NCI-H1105 treated with DMSO at 0.1 percent for 48 hours (cell line): ENCODE data around the gene BPIFB4.
"Not testable (repeated sequence)": the region's sequence is repeated elsewhere in the genome, so short reads cannot be mapped to it uniquely, and the experiment has no call there.

Source experiments
- DNase-seq: peaks from one replicate; lab custom pipeline; 2025; lab: John Stamatoyannopoulos, UW

BPIFB4 gene

DNA sequence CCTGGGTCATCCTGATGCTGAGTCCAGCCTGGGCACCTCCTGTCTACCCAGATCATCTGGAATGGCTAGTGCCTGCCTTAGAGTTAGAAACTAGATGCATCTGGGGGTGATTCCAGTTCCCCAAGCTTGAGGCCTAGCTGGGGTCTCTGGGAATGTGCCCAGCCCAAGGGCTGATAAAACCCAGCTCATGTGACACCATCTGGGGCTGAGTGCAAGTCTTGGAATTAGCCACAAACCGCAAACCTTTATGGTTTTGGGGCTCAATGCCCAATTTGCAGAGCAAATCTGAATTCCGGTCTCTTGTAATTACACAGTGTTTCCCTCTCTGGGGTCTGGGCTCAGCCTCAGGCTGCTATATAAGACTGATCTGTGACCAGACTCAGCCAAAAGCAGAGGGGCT, at the start of gene BPIFB4:
Gene BPIFB4 (plus strand): TSS at position 385 of the 400 bp plus-strand sequence. CDS start 1,884 bp downstream, outside the sequence.
- no peak for DNase-seq

DNA sequence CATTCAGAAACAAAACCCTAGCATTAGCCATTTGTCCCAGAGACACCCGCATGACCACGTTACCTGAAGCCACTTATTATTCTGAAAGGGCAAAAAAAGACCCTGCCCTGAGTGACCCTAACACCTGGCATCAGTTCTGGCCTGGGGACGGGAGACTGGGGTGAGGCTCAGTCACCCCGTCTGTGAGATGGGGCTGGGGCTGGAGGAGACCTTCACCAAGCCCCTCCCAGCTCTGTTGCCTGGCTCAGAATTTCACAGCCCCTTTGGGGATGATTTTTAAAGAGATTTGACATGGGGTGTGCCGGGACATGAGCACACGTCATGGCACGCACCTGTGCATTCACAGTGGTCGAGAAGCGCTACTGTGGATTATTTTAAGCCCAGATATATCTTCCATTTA, 49.4 kb upstream of the BPIFB4 start:
- no peak for DNase-seq

DNA sequence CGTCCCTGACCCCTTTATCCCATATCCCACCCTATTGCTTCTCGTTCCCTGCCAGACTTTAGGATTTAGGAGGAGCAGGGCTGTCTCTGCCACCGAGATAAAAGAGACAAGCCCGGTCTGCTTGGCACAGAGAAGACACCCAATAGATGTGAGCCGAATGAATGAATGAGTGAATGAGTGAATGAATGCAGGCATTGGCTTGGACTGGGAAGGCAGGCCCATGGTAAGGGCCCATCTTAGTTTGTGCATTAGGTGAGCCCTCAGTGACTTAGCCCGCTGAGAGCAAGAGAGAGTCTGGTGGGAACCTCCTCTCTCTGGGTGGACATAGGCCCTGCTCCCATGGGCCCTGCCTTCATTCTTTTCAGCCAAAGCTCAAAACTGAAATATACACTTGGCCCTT, 48.9 kb upstream of the BPIFB4 start:
- DNase-seq, result no peak

DNA sequence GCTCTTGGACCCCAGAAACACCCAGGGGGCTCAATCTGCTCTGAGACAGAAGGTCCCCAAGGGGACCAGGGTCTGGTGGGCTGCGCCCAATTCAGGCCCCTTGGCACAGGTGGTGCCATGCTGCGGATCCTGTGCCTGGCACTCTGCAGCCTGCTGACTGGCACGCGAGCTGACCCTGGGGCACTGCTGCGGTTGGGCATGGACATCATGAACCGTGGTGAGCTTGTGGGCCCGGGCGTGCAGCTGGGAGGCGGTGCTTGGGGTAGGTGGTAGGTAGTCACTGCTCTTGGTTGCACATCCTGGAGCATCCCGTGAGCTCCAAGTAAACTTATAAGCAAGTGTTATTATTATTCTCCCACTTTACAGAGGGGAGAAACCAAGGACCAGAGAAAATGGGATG, 47.9 kb upstream of the BPIFB4 start, which contains the start of gene BPIFB6:
Gene BPIFB6 (plus strand): TSS at position 118 of the 400 bp plus-strand sequence. CDS start 0 bp downstream, at position 118.
- no peak for DNase-seq

DNA sequence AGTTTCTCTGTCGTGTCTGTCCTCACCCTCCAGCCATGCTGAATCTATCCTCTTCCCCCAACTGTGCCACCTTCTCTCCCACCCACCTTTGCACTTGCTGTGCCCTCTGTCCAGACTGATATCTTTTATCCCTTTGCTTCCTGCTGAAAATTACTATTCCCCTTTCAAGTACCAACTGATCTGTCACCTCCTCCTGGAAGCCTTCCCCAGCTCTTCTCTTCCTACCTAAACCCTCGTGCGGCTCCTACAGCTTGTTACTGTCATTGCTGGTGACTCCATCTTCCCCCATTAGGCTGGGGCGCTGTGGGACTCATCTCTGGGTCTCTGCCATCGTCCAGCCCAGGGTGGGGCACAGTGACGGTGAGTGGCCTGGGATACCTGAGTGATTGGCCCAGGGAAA, 46.9 kb upstream of the BPIFB4 start:
- no peak for DNase-seq

DNA sequence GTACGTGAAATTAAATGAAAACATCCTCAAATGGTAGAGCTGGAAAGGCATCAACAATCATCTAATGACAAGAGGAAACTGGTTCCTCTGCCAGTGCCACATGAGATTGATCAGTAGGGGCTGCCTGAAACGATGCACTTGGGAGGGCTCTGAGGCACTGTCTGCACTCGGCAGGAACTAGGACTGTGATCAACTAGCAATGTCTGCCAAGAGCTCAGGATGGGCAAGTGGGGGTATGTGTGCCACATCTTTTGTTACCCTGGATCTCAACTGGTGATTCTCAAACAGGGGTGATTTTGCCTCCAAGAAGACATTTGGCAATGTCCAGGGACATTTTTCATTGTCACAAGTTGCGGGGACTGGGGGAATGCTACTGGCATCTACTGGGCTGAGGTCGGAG, 46.1 kb upstream of the BPIFB4 start:
- DNase-seq, result no peak

DNA sequence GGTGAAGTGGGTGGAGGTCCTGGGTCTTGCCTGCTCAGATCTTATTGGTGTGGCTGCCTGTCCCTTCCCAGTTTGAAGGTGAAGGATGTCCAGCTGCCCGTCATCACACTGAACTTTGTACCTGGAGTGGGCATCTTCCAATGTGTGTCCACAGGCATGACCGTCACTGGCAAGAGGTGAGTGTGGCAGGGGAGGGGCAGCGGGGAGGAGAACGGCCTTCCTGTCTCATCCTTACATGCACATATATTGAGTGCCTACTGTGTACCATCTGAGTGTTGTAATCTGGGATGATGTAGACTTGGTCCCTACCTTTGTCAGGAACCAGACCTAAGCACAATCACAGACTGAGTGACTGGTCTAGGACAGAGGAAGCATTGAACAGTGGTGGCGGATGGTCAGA, 45.3 kb upstream of the BPIFB4 start:
- no peak for DNase-seq

DNA sequence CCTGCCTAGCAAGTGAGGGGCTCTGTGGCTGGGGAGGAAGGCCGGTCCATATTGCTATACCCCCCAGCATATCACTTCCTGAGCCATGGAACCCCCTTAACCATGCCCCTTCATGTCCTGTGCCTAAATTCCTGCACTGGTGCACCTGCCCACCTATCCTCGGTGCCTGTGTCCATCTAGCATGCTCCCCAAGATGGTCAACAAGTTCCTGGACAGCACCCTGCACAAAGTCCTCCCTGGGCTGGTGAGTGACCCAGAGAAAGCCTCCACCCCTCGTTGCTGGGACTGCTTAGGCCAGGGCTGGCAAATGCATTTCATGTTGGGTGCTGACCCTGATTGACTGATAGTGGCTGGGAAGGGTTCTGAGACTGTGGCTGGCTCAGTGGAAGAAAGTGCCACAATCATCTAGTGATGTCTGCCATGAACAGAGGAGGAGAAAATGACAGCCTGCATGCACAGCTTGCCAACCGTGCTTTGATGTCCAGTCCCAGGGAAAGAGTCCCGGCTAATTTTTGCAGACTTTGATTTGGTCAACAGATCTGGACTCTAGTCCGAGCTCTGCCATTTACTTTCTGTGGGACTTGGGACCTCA, 44.4 kb upstream of the BPIFB4 start:
- no peak for DNase-seq

DNA sequence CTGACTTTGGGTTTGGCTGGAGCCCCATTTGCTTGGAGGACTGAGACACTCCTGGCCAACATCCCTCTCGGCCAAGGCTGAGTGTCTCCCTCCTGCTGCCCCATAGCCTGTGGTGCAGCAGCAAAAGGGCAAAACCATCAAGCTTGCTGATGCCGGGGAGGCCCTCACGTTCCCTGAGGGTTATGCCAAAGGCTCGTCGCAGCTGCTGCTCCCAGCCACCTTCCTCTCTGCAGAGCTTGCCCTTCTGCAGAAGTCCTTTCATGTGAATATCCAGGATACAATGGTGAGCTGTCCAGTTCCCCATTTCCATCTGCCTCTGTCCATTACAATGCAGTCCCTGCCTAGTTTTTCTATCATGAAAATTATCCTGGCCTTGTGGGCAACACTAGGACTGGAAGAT, 42.0 kb upstream of the BPIFB4 start:
- DNase-seq, result no peak

DNA sequence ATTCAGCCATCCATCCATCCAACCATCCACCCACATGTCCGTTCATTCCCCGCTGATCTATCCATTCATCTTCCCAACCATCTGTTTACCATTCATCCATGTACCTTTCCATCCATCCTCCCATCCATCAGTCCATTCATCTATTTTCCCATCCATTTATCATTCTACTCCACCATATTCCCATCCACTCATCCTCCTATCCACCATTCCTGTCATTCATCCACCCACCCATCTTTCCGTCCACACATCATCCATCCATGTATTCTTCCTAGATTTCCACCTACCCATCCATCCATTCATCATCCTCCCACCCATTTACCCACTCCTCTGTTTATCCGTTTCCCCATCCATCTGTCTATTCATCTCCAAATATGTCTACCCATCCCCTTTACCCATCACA, 41.2 kb upstream of the BPIFB4 start:
- DNase-seq, result no peak

DNA sequence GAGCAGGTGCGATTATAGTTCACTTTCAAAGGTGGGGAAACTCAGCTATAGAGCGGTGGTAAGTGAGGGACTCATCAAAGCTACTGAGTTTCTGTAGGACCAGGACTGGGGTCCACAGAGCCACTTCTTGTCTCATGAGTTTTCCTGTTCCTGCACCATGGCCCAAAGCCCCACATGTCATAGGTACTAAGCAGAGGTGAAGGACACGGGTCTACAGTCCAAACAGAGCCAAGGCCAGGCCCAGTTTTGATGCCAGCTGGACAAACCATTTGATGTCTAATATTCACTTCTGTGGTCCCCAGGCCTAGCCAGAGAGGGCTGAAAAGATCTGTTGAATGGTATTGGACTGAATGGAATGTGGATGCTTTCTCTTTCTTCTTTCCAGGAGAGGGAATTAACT, 37.0 kb upstream of the BPIFB4 start:
- no peak for DNase-seq

DNA sequence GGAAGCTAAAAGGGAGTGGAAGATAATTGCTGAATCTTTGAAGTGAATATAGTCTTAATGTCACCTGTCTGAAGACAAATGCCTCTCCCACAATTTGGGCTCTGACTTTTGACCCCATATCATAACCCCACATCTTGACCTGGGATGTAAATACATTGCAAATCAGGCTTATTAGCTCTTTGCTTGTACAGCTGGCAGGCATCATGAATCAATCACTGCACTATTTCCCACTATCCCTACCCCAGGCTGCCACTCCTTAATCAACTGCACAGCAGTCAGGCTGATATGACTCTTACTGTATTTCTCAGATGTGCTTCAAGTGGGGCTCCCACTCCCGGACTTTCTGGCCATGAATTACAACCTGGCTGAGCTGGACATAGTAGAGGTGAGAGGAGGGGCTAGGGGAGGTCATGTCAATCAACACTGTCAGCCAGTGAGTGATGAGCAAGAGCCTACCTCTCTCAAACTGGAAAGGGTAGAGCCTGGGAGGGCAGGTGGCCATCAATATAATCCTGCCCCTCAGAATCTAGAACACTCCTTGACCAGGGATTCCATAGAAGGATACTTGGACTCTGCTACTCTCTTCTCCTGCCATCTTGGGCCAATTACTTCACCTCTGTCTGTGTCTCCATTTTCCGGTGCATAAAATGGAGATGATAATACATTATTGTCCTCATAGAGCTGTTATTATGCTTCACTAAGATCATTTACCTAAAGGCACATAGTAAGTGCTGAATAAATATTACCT, 36.3 kb upstream of the BPIFB4 start:
- DNase-seq, result no peak

DNA sequence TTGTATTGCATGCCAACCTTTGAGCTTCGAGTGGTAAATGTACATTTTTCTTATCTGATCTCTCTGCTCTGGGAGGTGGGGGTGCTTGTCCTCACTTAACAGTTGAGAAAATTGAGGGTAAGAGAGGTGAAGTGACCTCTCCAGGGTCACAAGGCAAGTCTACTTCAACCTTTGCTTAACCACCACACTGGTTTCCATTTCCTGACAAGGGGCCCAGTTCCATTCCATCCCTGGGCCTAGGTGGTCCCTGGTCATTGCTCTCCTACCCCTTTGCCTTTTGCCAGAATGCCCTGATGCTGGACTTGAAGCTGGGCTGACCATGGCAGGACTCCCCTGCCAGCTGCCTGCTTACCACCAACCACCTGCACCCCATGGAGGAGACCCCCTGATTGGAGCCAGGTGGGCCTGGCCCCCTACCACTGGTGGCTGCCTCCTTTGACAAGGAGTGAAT, 35.7 kb upstream of the BPIFB4 start:
- no peak for DNase-seq

DNA sequence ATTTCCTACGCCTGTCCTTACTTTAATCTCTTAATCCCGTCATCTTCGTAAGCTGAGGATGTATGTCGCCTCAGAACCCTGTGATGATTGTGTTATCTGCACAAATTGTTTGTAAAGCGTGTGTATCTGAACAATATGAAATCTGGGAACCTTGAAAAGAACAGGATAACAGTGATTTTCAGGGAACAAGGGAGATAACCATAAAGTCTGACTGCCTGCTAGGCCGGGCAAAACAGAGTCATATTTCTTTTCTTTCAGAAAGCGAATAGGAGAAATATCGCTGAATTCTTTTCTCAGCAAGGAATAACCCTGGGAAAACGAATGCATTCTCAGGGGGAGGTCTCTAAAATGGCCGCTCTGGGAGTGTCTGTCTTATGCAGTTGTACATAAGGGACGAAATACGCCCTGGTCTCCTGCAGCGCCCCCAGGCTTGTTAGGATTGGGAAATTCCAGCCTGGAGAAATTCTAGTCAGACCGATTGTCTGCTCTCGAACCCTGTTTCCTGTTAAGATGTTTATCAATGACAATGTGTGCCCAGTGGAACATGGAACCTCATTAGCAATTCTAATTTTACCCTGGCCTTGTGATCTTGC, 34.2 kb upstream of the BPIFB4 start:
- DNase-seq, result not testable (repeated sequence)

DNA sequence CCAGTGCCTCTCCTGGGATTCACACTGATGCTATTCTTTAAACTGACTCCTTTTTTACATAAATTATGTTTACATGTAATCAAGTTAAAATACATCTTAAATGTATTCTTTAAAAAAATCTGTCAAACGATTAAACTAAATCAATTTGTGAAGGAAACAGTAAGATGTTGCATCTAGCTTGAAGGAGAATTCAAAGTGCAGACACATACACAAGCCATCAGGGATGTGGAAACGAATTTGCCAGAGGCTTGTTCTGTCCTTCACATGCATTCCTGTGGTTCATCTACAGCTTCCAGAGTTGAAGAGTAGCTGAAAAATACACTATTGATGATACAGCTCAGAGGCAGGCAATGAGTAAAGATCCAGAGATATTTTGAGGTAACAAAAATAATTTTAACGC, 33.0 kb upstream of the BPIFB4 start:
- no peak for DNase-seq

DNA sequence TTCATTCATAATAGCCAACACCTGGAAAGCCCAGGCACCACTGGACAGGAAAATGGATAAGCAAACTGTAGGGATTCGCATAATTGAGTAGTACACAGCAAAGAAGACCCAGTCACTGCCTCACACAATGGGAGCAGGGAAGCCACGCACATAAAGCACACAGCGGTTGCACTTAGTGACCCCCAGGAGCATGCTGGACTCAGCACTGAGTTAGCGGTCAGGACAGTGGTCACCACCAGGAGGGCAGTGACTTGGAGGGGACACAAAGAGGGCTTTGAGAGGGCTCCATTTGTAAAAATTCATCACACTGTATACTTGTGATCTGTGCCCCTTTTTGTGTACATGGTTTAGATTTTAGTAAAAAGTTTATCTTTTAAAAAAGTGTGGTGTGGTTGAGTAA, 28.1 kb upstream of the BPIFB4 start:
- DNase-seq, result no peak

DNA sequence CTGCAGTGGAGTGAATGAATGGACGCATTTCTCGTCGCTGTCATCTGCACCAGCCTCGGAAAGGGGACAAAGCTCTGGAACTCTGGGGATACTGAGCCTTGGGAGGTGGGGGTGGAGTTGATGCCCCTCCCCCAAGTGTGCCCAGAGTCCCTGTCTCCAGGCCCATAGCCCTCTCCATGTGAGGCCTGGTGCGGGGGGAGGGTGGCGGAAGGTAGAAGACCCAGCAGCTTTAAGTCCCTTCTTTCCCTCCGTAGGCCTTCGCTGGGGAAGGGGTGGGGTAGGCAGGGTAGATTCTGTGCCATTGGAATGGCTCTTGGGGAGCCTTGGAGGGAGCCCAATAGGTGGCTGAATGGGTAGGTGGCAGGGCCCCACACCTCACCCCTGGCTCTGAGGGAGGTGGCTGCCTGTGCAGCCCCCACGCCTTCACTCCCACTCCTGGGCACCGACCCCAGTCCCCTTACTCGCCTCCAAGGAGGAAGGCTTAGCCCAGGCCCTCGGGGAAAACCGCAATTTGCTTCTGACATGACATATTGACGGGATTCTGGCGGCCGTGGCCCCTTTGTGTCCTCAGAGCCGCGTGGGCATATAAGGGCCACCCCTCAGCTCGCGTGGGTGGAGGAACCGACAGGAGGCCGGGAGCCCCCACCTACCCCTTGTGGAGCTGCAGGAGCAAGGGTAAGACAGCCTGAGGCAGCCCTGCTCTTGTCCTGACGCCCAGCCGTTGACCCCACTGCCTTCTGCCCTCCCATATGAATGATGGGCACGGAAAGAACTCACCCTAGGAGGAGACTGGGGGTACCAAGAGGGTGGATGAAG, 25.9 kb upstream of the BPIFB4 start, which contains the start of gene BPIFB3:
Gene BPIFB3 (plus strand): TSS at position 613 of the 816 bp plus-strand sequence. CDS start 1,533 bp downstream, outside the sequence.
- no peak for DNase-seq

DNA sequence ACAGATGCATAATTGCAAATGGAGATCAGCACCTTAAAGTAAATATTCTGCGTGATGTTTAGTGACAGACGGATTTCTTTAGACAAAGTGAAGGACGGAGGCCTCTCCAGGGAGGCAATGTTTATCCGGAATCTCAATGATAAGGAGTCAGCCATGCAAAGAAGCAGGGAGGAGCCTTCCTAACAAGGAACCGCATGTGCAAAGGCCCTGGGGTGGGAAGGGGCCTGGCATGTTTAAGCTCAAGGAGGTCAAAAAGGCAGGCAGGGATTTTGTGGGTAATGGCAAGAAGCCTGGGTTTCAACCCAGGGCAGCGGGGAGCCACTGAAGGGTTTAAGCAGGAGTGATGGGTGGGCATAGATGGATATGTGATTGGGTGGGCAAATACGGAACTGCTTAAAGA, 25.1 kb upstream of the BPIFB4 start:
- DNase-seq, result no peak

DNA sequence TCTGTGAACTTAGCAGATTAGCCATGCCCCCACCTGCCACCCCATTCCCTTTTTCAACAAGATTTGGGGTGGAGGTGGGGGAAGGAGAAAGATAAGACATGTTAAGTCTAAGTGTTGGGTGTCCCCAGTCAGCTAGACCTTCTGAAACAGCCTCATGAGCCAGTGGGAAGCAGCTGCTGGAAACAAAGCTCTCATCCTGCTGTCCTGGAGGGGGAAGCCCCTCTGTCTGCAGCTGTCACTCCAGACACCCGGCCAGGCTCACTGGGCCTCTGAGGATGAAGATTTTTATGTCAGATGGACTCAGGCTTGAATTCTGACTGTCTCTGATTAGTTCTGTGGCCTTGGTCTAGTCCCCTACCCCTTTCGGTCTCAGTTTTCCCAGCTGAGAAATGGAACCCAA, 24.7 kb upstream of the BPIFB4 start:
- DNase-seq, result no peak

DNA sequence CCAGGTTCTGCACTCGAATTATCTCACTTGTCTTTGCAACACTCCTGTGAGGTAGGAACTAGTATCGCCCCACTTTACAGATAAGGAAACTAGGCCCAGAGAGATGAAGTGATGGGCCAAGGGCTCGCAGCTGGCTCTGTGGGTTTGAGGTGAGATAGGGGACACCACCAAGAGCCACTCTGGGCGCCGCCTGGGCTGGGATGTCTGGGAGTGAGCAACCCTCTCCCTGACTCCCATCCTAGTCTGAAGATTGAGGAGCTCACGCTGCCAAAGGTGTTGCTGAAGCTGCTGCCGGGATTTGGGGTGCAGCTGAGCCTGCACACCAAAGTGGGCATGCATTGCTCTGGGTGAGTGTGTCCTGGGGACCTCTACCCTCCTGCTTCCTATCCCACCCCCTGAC, 20.3 kb upstream of the BPIFB4 start:
- DNase-seq, result no peak

DNA sequence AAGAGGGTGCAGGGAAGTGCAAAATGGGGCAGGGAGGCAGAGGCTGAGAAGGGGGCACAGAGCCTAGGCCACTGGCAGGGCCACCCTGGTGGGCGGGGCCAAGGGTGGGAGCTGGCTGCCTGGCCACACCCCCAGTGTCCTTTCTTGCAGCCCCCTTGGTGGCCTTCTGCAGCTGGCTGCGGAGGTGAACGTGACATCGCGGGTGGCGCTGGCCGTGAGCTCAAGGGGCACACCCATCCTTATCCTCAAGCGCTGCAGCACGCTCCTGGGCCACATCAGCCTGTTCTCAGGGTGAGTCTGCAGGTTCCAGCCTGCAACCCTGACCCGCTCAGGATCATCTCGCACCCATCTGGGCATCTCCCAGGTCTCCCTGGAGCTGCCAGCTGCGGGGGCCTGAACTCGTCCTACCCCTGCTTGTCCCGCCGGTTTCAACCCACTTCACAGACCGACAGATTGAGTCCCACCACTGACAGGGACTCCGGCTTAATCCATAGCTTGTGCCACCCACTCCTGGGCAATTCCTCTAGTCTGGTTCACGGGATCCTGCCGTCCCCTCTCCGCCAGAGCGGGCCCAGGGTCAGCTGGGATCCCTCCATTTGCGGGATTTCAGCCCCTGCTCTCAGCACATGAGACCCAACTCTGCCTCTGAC, 19.6 kb upstream of the BPIFB4 start:
- no peak for DNase-seq

DNA sequence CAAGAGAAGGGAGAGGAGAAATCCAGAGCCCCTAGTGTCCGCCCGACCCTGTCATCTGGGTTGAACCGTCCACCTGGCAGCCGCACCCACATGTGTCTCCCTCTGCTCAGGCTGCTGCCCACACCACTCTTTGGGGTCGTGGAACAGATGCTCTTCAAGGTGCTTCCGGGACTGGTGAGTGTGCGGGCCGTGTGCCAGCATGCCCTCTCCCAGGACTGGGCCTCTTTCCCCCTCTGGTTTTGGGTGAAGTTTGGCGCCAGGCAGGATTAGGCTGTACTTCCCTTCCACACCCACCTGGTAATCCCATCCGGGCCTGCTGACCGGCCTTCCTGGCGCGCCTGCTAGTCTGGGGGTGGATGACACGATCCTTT, 17.8 kb upstream of the BPIFB4 start:
- DNase-seq, result no peak
